ENCODE results near the gene CMTM6.

The CMTM6 gene

DNA sequence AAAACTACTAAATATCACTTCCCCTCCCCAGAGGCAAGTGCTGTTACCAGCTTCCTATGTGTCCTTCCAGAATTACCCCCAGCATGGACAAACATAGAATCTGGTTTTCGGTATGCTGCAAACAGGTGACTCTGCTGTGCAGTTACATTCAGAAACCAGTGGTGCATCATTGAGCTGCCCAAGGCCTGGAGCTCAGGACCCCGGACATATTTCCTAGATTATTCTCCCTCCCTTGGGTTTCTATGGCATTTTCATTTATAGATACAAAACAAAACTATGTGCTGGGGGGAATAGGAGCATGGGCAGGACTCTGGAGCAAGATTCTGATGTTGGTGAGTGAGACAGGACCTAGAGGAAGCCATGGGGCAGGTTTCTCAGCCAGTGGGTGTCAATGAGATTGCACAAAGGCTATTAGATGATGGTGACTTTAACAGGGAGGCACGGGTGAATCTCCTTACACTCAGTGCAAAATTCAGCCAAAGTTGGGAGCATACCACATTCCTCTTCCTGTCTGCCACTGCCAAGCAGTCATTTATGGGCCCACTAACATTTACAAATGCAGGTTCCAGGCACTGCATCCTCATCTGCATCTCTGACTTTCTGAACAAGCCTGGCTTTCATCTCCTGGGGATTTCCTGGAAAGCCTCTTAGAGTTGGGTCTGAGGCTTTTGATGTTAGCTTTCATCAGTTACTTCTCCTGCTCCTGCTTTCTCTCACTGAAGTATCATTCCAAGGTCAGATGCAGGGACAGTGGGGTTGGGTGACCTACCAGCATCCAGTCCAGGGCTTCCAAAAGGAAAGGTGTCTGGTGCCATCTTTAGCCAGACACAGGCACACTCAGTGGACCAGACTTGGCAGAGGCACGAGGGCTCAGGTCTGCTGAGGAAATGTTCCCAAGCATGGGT lies 66.5 kb downstream of the CMTM6 start:
- DNase-seq (ENCODE audit: low spot score): no peak
- Histone ChIP-seq H3K4me3 (ENCODE audit: severe bottlenecking) (no peak overlapping the region), H3K4me1 (ENCODE audit: insufficient read depth, poor library complexity, severe bottlenecking) (peaks cover 19% of the 10 kb centered on the region), H3K9me3 (ENCODE audit: severe bottlenecking) (no peaks in the 10 kb centered on the region), H3K36me3 (ENCODE audit: low read depth) (no peaks in the 10 kb centered on the region), H3K27ac (ENCODE audit: poor library complexity, severe bottlenecking) (no peak overlapping the region), H3K27me3 (ENCODE audit: insufficient read depth, poor library complexity, severe bottlenecking) (no peaks in the 10 kb centered on the region)
- TF ChIP-seq, protein P1, sequence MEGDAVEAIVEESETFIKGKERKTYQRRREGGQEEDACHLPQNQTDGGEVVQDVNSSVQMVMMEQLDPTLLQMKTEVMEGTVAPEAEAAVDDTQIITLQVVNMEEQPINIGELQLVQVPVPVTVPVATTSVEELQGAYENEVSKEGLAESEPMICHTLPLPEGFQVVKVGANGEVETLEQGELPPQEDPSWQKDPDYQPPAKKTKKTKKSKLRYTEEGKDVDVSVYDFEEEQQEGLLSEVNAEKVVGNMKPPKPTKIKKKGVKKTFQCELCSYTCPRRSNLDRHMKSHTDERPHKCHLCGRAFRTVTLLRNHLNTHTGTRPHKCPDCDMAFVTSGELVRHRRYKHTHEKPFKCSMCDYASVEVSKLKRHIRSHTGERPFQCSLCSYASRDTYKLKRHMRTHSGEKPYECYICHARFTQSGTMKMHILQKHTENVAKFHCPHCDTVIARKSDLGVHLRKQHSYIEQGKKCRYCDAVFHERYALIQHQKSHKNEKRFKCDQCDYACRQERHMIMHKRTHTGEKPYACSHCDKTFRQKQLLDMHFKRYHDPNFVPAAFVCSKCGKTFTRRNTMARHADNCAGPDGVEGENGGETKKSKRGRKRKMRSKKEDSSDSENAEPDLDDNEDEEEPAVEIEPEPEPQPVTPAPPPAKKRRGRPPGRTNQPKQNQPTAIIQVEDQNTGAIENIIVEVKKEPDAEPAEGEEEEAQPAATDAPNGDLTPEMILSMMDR (IDR thresholded peaks at IDR 0.05; ENCODE audit: poor library complexity, severe bottlenecking): no peak
- no peak for ATAC-seq (ENCODE audit: low read depth)

DNA sequence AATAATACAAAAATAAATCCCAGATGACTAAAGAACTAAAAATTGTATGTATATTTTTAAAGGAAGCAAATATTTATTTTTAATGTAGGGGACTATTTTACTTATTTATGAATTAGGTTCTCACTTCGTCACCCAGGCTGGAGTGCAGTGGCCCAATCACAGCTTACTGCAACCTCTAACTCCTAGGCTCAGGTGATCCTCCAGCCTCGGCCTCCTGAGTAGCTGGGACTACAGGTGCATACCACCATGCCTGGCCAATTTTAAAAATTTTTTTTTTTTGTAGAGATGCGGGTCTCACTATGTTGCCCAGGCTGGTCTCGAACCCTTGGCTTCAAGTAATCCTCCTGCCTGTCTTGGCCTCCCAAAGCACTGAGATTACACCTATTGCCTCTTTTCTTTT lies 68.4 kb downstream of the CMTM6 start:
- ATAC-seq (ENCODE audit: low read depth): no peak
- Histone ChIP-seq H3K27me3 (ENCODE audit: insufficient read depth, poor library complexity, severe bottlenecking) (no peaks in the 10 kb centered on the region), H3K4me1 (ENCODE audit: insufficient read depth, poor library complexity, severe bottlenecking) (peaks cover 6% of the 10 kb centered on the region), H3K9me3 (ENCODE audit: severe bottlenecking) (no peaks in the 10 kb centered on the region), H3K36me3 (ENCODE audit: low read depth) (no peaks in the 10 kb centered on the region), H3K27ac (ENCODE audit: poor library complexity, severe bottlenecking) (no peak overlapping the region), H3K4me3 (ENCODE audit: severe bottlenecking) (no peak overlapping the region)
- no peak for DNase-seq (ENCODE audit: low spot score)
- TF ChIP-seq, protein P1 (IDR thresholded peaks at IDR 0.05; ENCODE audit: poor library complexity, severe bottlenecking): no peak

DNA sequence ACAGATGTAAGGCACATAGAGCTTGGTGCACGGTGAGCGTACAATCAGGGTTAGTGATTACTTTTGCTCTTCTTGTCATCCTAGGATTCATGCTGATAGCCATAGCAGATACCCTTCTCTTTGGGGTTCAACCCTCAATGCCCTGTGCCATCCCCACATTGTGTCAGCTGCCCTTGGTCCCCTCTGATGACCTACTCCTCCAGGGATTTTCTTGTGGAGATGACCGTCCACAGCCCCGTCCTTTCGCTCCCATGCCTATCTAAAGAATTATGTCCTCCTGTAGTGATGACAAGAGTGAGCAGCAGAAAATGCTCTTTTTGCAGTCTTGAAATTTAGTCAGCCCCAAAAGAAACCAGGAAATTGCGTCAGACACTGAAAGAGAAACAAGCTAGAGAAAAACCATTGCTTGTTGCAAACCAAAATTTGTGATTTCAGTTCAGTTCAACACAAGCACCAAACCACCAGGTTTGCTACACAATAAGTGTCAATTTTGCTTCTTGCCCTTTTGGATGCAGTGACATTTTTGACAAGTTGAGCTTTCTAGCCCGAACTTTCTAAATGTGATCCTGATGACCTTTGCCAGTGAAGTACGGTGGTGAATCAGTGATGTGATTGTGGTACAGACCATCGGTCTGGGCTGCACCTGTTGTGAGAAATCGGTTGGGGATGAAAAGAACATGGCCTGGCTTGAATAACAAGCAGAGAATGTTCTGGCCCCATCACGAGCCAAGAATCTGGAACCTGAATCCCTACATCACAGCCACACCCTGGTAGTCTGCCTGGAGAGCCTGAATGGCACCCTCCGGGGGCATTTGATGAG lies 69.7 kb downstream of the CMTM6 start:
- H3K27ac ChIP-seq (ENCODE audit: poor library complexity, severe bottlenecking): no peak overlapping the region
- TF ChIP-seq, protein P1 (IDR thresholded peaks at IDR 0.05; ENCODE audit: poor library complexity, severe bottlenecking): no peak
- H3K27me3 ChIP-seq (ENCODE audit: insufficient read depth, poor library complexity, severe bottlenecking): no peaks in the 10 kb centered on the region
- ATAC-seq (ENCODE audit: low read depth): no peak
- no peaks in the 10 kb centered on the region for H3K36me3 ChIP-seq (ENCODE audit: low read depth)
- no peak overlapping the region for H3K4me3 ChIP-seq (ENCODE audit: severe bottlenecking)
- H3K4me1 ChIP-seq (ENCODE audit: insufficient read depth, poor library complexity, severe bottlenecking): peaks cover 6% of the 10 kb centered on the region
- no peaks in the 10 kb centered on the region for H3K9me3 ChIP-seq (ENCODE audit: severe bottlenecking)
- DNase-seq (ENCODE audit: low spot score): no peak

DNA sequence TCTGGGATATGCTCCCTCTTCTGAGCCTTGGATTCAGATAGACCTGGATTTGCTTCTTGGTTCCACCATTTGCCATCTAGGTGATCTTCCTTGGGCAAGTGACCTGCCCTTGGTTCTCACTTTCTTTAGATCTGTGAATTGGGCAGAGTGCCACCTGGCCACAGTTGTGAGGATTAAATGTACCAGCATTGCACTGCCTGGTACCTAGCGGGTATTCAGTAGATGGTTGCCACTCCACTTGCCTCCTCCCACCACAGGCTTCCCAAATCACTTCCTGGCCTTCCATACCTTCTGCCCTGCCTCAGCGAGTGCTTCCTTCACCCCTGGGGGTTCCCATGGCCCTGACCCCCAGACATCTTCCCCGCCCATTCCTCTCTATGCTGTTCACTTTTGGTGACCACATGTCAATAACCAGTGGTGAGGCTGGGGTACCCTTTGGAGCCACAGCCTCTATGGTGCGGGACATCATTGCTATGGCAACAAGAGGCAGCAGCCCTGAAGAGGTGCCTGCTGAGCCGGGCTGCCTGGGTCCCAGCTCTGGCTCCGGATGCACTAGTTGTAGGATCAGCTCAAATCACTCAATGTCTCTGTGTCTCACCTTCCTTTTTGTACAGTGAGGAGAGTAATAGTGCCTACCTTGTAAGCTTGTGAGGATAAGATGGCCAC lies 70.5 kb downstream of the CMTM6 start:
- Histone ChIP-seq H3K4me3 (ENCODE audit: severe bottlenecking) (no peak overlapping the region), H3K4me1 (ENCODE audit: insufficient read depth, poor library complexity, severe bottlenecking) (peaks cover 6% of the 10 kb centered on the region), H3K36me3 (ENCODE audit: low read depth) (no peaks in the 10 kb centered on the region), H3K27me3 (ENCODE audit: insufficient read depth, poor library complexity, severe bottlenecking) (no peaks in the 10 kb centered on the region), H3K27ac (ENCODE audit: poor library complexity, severe bottlenecking) (no peak overlapping the region), H3K9me3 (ENCODE audit: severe bottlenecking) (no peaks in the 10 kb centered on the region)
- DNase-seq (ENCODE audit: low spot score) (no peak), ATAC-seq (ENCODE audit: low read depth) (no peak)
- TF ChIP-seq, protein P1 (IDR thresholded peaks at IDR 0.05; ENCODE audit: poor library complexity, severe bottlenecking): no peak

Measured in RWPE2 (cell line).